ENCODE data around the gene STX17. TPM values are rescaled to one million over a fixed set of nuclear protein-coding genes. Genes with fewer than 3 reads are reported as not detected.

Gene STX17
- total RNA-seq, 1 experiment from 2014 or later, result 24.6 TPM

GRCh38 chr9:99970481-99970880 lies 64.0 kb downstream of the STX17 start:
- no peaks in the 10 kb centered on the region for H3K27me3 ChIP-seq (ENCODE audit: insufficient read depth, low read length)
- DNase-seq (ENCODE audit: low read depth, low spot score), result no peak
- no peaks in the 10 kb centered on the region for H3K9me3 ChIP-seq (ENCODE audit: control insufficient read depth in 1 of 2, insufficient read depth in 1 of 2, low read depth in 1 of 2, low read length in 2 of 2)
- TF ChIP-seq MAX (IDR thresholded peaks at IDR 0.05) (no peak), POLR2A (IDR thresholded peaks at IDR 0.05; ENCODE audit: borderline replicate concordance, extremely low read depth, insufficient read depth, insufficient read length) (no peak), SRF (IDR thresholded peaks at IDR 0.05; ENCODE audit: low read depth) (no peak), ZFX (IDR thresholded peaks at IDR 0.05) (no peak), ATF3 (IDR thresholded peaks at IDR 0.05) (no peak), TCF7L2 (IDR thresholded peaks at IDR 0.05; ENCODE audit: borderline replicate concordance, extremely low read depth, insufficient read depth, insufficient read length) (no peak), FOSL1 (IDR thresholded peaks at IDR 0.05; ENCODE audit: low read depth) (no peak), EGR1 (IDR thresholded peaks at IDR 0.05; ENCODE audit: low read depth) (no peak), ZNF274 (IDR thresholded peaks at IDR 0.05; ENCODE audit: low read depth, low read length) (no peak), CBX3 (IDR thresholded peaks at IDR 0.05; ENCODE audit: low read depth) (no peak)
- RAD21 ChIA-PET (ENCODE audit: low non-redundant PET in 1 of 2, low total read pairs in 2 of 2, uncharacterized antibody in 2 of 2, unreplicated experiment in 2 of 2), result no interaction called here
- no peak overlapping the region for H3K4me3 ChIP-seq (replicated peaks in 1 of 2; ENCODE audit: low read depth in 1 of 2, low read length in 2 of 2)
- CTCF ChIA-PET, result no interaction called here
- no peak overlapping the region for H2AFZ ChIP-seq (ENCODE audit: low read depth, low read length, poor library complexity, severe bottlenecking)
- TSS peak; percentile 7 for BruUV-seq (replicated peaks)
- no peaks in the 10 kb centered on the region for H4K20me1 ChIP-seq (ENCODE audit: insufficient read depth)
- intact Hi-C loops (cut with micrococcal nuclease), result no loop called here
- H3K27ac ChIP-seq (ENCODE audit: low read depth, low read length), result no peak overlapping the region
- H3K9ac ChIP-seq (ENCODE audit: low read length), result no peak overlapping the region
- H3K4me2 ChIP-seq (ENCODE audit: low read length), result no peak overlapping the region
- peaks cover 15 to 18% of the 10 kb centered on the region in 2 experiments for H3K4me1 ChIP-seq (ENCODE audit: control insufficient read depth in 1 of 2, insufficient read depth in 2 of 2, low read length in 2 of 2)
- H3K9me2 ChIP-seq (ENCODE audit: insufficient read depth), result no peaks in the 10 kb centered on the region
- no peaks in the 10 kb centered on the region for H3K36me3 ChIP-seq (ENCODE audit: control insufficient read depth in 1 of 2, insufficient read depth in 2 of 2, low read length in 2 of 2)
- H3K79me2 ChIP-seq (ENCODE audit: insufficient read depth, low read length), result no peaks in the 10 kb centered on the region
- POLR2A ChIA-PET, result no interaction called here
- no peak for ATAC-seq

GRCh38 chr9:99971410-99971809 lies 65.0 kb downstream of the STX17 start:
- intact Hi-C loops (cut with micrococcal nuclease), result no loop called here
- no peak for TF ChIP-seq REST (IDR thresholded peaks at IDR 0.05; ENCODE audit: low read depth)
- no peak for TF ChIP-seq CBX3 (IDR thresholded peaks at IDR 0.05; ENCODE audit: low read depth)
- no peak for TF ChIP-seq RAD21 (IDR thresholded peaks at IDR 0.05; ENCODE audit: low read depth)
- no peak for TF ChIP-seq FOSL1 (IDR thresholded peaks at IDR 0.05; ENCODE audit: low read depth)
- no peak for TF ChIP-seq CEBPB (IDR thresholded peaks at IDR 0.05; ENCODE audit: low read depth)
- no peak for TF ChIP-seq EZH2 (IDR thresholded peaks at IDR 0.05)
- no peak for TF ChIP-seq CTCF (IDR thresholded peaks at IDR 0.05 in 2 of 3, conservative IDR thresholded peaks at IDR 0.05 in 1 of 3; ENCODE audit: borderline replicate concordance in 1 of 3, insufficient read depth in 1 of 3, low read depth in 2 of 3, low read length in 2 of 3)
- no peak for TF ChIP-seq ATF3 (IDR thresholded peaks at IDR 0.05)

More at GRCh38 chr9:99971410-99971809, 65.0 kb downstream of the STX17 start:
- no TSS peak for BruUV-seq (replicated peaks)
- no peak overlapping the region for H3K4me3 ChIP-seq (replicated peaks in 1 of 2; ENCODE audit: low read depth in 1 of 2, low read length in 2 of 2)
- no peak overlapping the region for H3K4me2 ChIP-seq (ENCODE audit: low read length)
- H3K9ac ChIP-seq (ENCODE audit: low read length), result no peak overlapping the region
- DNase-seq (ENCODE audit: low read depth, low spot score) (no peak), ATAC-seq (no peak)
- peaks cover 8 to 11% of the 10 kb centered on the region in 2 experiments for H3K4me1 ChIP-seq (ENCODE audit: control insufficient read depth in 1 of 2, insufficient read depth in 2 of 2, low read length in 2 of 2)
- H3K9me2 ChIP-seq (ENCODE audit: insufficient read depth), result no peaks in the 10 kb centered on the region
- H2AFZ ChIP-seq (ENCODE audit: low read depth, low read length, poor library complexity, severe bottlenecking), result no peak overlapping the region
- ChIA-PET POLR2A (no interaction called here), RAD21 (ENCODE audit: low non-redundant PET in 1 of 2, low total read pairs in 2 of 2, uncharacterized antibody in 2 of 2, unreplicated experiment in 2 of 2) (no interaction called here), CTCF (no interaction called here)
- no peaks in the 10 kb centered on the region for H3K36me3 ChIP-seq (ENCODE audit: control insufficient read depth in 1 of 2, insufficient read depth in 2 of 2, low read length in 2 of 2)
- no peak overlapping the region for H3K27ac ChIP-seq (ENCODE audit: low read depth, low read length)
- no peaks in the 10 kb centered on the region for H3K79me2 ChIP-seq (ENCODE audit: insufficient read depth, low read length)
- H3K27me3 ChIP-seq (ENCODE audit: insufficient read depth, low read length), result no peaks in the 10 kb centered on the region
- no peaks in the 10 kb centered on the region for H4K20me1 ChIP-seq (ENCODE audit: insufficient read depth)
- H3K9me3 ChIP-seq (ENCODE audit: control insufficient read depth in 1 of 2, insufficient read depth in 1 of 2, low read depth in 1 of 2, low read length in 2 of 2), result no peaks in the 10 kb centered on the region
